ENCODE data around the gene QRICH2.
"Not testable (repeated sequence)": the region's sequence is repeated elsewhere in the genome, so short reads cannot be mapped to it uniquely, and the experiment has no call there.

- not testable (repeated sequence) for TF ChIP-seq POLR2AphosphoS5 (IDR thresholded peaks at IDR 0.05; ENCODE audit: low read length); PAX8 (IDR thresholded peaks at IDR 0.05); POLR2A (IDR thresholded peaks at IDR 0.05; ENCODE audit: low read depth, low read length)
Observed at GRCh38 chr17:76346936-76347335, 38.9 kb upstream of the QRICH2 start.
